ENCODE measurements around the gene ZFYVE28.
A peak's percentile ranks its signal among the peaks of the same experiment; 100 is the strongest.

ZFYVE28 gene

DNA sequence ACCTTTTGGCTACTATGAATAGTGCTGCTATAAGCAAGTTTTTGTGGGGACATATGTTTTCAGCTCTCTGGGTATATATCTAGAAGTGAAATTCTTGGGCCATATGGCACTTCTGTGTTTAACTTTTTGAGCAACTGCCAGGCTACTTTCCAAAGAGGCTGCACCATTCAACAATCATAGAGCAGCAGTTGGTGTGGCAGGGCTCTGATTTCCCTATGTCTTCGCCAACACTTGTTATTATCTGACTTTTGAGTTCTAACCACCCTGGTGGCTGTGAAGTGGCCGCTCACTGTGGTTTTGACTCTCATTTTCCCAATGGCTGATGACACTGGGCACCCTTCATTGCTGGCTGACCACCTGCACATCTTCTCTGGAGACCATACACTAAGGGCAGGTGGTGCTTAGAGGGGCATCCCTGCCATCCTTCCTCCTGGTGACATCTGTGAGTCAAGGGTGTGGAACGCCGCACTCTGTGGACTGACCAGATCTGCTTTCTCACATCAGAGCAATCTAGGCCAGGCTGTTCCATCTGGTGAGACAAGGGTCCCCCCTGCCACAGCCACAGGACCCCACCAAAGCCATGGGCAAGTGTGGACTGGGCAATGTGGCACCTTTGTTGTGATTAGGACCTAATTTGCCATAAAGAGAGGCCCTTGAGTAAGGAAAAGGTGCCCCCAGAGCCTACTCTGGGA lies 49.6 kb downstream of the ZFYVE28 start:
- DNase-seq (ENCODE audit: low read depth in 2 of 2): no peak

DNA sequence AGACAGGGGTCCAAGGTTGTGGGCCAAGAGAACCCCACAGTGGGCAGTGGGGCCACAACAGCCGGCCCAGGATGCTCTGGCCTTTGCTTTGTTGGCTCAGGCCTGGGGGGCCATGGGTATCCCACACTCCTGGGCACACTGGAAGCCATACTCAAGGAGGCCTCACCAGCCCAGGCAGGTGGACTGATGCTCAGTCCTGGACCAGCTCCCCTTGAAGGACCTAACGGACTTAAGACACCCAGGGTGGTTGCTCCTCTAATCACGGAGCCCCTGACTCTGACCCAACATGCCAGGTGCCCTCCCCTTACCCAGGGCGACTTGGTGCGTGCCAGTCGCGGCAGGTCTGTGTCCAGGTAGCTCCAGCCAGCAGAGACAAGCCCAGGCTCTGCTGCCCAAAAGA lies 50.8 kb downstream of the ZFYVE28 start:
- no peak for DNase-seq (ENCODE audit: low read depth in 2 of 2)

DNA sequence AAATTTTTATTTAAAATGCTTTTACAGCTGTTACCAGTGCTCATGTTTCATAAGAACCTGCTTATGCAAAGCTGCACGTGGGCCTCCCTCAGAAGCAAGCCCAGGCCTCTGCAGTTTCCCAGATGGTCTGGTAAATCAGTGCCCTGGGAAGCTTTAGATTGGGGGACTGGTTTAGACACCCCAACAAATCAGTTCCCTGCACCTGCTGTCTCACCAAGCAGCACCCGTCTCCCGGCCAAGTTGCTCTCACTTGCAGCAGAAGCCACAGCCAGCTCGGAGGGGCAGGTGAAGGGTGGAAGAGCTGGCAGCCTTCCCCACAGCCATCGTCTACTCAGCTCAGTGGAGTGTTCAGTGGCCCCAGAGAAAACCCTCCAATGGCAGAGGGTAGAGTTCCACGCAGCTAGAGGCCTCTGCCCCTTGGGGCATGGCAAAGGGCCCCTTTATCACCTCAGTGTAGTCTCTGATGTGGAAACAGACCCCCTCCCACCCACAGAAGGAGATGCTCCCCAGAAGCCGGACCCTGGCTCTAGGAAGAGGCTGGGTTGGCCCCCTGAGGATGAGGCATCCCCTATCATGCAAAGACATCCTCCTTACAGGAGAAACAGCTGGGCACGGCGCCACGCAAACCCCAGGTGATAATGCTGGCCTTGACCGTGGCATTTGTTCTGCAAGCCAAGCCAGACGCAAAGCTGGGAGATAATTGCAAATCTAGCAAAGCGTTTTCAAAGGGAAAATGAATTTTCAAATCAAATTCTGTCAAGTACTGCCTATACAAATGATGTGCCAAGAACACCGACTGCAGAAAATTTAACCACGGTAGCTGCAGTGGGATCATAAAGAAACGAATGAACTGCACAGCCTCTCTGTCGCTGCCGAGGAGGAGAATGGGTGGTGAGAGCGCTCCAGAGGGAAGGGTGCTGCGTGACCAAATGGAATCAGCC lies 51.9 kb downstream of the ZFYVE28 start:
- DNase-seq (ENCODE audit: low read depth in 2 of 2): no peak

- DNase-seq (ENCODE audit: low read depth in 2 of 2): no peak
These were observed 52.6 kb downstream of the ZFYVE28 start for GRCh38 chr4:2365913-2366210.

- DNase-seq (ENCODE audit: low read depth in 2 of 2): no peak
These were observed 53.2 kb downstream of the ZFYVE28 start for GRCh38 chr4:2365054-2365912.

GRCh38 chr4:2364654-2365053 lies 53.8 kb downstream of the ZFYVE28 start:
- DNase-seq (ENCODE audit: low read depth in 2 of 2): peak; percentile 12

- no peak for DNase-seq (ENCODE audit: low read depth in 2 of 2)
These were observed 54.3 kb downstream of the ZFYVE28 start for GRCh38 chr4:2363951-2364653.

DNA sequence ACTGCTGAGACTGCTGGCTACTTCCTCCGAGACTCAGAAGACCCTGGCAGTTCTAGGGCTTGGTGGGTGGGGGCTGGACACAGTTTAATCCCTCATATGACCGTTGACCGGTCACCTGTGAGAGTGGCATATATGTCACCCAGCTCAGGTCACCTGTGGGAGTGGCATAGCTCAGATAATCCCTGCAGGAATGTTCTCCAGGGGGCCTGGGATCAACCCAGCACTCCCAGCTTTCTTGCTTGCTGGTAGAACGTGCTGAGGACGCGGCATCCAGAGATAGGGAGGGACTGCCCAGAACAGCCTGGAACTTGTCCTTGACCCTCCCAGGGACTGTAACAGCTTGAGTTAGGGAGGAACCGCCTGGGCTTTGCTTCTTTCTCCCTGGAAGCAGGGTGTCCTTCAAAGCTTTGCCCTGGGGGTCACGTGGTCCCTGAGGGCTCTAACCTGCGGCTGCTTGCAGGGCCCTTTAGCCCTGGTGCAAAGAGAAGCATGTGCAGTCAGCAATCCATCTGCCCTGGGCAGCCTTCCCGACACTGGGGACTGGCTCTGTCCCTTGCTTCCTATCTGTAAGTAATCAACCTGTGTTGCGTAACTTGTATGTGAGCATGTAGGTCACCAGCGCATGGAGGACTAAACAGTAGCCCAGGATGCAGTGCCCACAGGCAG lies 55.3 kb downstream of the ZFYVE28 start:
- no peak for DNase-seq (ENCODE audit: low read depth in 2 of 2)

GRCh38 chr4:2362266-2363055 lies 56.0 kb downstream of the ZFYVE28 start:
- no peak for DNase-seq (ENCODE audit: low read depth in 2 of 2)

DNA sequence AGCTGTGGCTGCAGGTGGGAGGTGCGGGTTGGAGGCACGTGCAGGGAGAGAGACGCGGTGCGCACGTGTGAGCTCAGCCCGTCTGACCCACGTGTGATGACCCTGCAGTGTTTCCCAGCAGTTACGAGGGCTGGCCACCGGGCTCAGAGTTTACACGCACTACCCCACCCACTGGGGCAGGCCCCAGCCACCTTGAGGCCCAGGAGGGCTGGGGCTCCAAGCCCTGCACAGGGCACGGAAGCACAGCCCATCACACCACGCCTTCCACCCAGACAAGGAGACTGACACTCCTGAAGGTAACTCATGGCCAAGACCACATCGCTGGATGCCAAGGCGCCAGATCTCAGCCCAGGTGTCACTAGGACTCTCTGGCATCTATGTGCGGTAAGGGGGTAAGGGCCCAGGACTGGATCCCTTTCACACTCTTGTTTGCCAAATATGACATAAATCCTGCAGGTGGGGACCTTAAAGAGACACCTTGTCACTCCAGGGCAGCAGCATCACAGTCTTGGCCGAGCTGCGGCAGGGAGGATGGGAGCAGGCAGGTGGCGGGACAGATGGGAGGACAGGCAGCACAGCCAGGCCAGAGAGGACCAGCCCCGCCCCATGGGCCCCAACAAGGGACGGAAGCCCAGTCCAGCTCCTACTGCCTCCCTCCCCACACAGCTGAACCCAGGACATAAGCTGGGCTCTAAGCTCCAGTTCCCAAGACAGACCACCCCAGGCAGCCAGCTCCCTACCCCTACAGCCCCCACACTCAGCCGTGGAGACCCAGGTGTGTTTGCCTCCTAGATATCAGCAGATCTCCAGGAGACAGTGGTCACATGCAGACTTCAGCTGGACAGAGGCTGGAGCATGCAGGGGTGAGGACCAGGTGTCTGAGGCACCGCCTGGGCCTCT lies 56.8 kb downstream of the ZFYVE28 start:
- DNase-seq (ENCODE audit: low read depth in 2 of 2): no peak

- DNase-seq (ENCODE audit: low read depth in 2 of 2): no peak
These were observed 58.1 kb downstream of the ZFYVE28 start for GRCh38 chr4:2360396-2360730.

DNA sequence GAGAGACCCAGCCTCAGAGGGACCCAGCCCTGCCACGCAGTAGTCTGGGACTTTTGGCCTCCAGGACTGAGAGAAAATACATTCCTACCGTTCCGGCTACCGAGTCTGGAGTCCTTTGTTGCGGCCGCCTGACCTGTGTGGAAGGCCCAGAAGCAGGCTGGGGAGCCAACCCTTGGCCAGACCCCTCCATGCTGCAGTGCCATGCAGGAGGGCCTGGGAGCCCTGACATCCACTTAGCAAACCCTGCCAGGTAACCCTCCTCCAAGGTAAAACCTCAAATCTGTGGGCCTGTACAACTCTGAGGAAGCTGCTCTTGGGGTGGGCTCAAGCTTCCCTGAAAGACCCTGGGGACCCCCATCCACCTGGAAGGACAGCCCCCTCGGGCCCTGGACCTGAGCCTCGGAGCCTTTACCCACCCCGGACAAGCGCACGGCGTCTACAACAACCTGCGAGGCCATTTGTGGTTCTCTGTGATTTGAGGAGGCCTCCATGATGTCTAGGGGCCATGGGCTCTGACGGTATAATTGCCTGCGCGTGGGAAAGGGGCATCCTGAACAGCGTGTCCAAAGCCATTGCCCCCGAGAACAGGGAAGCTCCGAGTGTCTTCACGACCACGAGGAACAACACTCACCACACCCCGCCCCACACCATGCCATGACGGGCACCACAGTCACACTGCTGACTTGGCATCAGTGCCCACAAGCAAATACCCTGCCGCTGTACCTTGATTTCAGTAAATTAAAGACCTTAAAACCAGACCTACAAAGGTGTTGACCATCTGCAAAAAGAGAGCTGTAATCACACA lies 58.7 kb downstream of the ZFYVE28 start:
- no peak for DNase-seq (ENCODE audit: low read depth in 2 of 2)

- no peak for DNase-seq (ENCODE audit: low read depth in 2 of 2)
These were observed 60.4 kb downstream of the ZFYVE28 start for GRCh38 chr4:2357821-2358745.

- no peak for DNase-seq (ENCODE audit: low read depth in 2 of 2)
These were observed 62.0 kb downstream of the ZFYVE28 start for GRCh38 chr4:2356123-2357069.

GRCh38 chr4:2354760-2355159 lies 63.7 kb downstream of the ZFYVE28 start:
- DNase-seq (ENCODE audit: low read depth in 2 of 2): no peak

GRCh38 chr4:2354118-2354517 lies 64.3 kb downstream of the ZFYVE28 start:
- peak in 1 of 2 experiments; percentile 10 for DNase-seq (ENCODE audit: low read depth in 2 of 2)
